Smooth muscle cell (in vitro differentiated cells): ENCODE measurements around the gene PADI4. TPM values are rescaled to one million over a fixed set of nuclear protein-coding genes. Genes with fewer than 3 reads are reported as not detected.

Experiments used
- DNase-seq: peaks from one replicate; lab custom pipeline; 2025; ENCODE audit not compliant: unreplicated experiment; lab: John Stamatoyannopoulos, UW
- H2AFZ ChIP-seq: fragments of 200-600 bp; sonication (generic); 2 replicates; pipeline ENCODE4 v1.6.0; 2016; ENCODE audit warnings: antibody characterized with exemption, low read depth, mild to moderate bottlenecking
- H3F3A ChIP-seq: fragments of 200-600 bp; sonication (generic); 2 replicates; pipeline ENCODE4 v1.6.0; 2017; ENCODE audit warnings: antibody characterized with exemption, low read depth
- H3K27ac ChIP-seq: fragments of 200-600 bp; sonication (generic); 2 replicates; pipeline ENCODE4 v1.5.1; 2016; ENCODE audit warnings: low read depth, mild to moderate bottlenecking
- H3K27me3 ChIP-seq: fragments of 200-600 bp; sonication (generic); 2 replicates; pipeline ENCODE4 v1.6.1; 2016; ENCODE audit warnings: low read depth, mild to moderate bottlenecking
- H3K36me3 ChIP-seq: fragments of 200-600 bp; sonication (generic); 2 replicates; pipeline ENCODE4 v1.5.1; 2016; ENCODE audit warnings: low read depth
- H3K4me1 ChIP-seq: fragments of 200-600 bp; sonication (generic); 2 replicates; pipeline ENCODE4 v1.5.1; 2016; ENCODE audit warnings: low read depth
- H3K4me2 ChIP-seq: fragments of 200-600 bp; sonication (generic); 2 replicates; pipeline ENCODE4 v1.6.0; 2016; ENCODE audit warnings: mild to moderate bottlenecking
- H3K4me3 ChIP-seq: fragments of 200-600 bp; sonication (generic); 2 replicates; pipeline ENCODE4 v1.5.1; 2016; ENCODE audit warnings: mild to moderate bottlenecking
- H3K79me2 ChIP-seq: fragments of 200-600 bp; sonication (generic); 2 replicates; pipeline ENCODE4 v1.6.0; 2016; ENCODE audit warnings: low read depth, mild to moderate bottlenecking
- H3K9ac ChIP-seq: fragments of 200-600 bp; sonication (generic); 2 replicates; pipeline ENCODE4 v1.6.0; 2016; ENCODE audit warnings: low read depth
- H3K9me3 ChIP-seq: fragments of 200-600 bp; sonication (generic); replicated peaks from 2 replicates; pipeline ENCODE4 v1.5.1; 2016; ENCODE audit warnings: low read depth
- H4K20me1 ChIP-seq: fragments of 200-600 bp; sonication (generic); 2 replicates; pipeline ENCODE4 v1.6.0; 2016; ENCODE audit warnings: low read depth
- CTCF ChIP-seq: fragments of 200-600 bp; sonication (generic); IDR thresholded peaks from 2 replicates; pipeline ENCODE4 v1.5.1; 2017; ENCODE audit warnings: borderline replicate concordance, mild to moderate bottlenecking, antibody characterized with exemption; ENCODE audit not compliant: insufficient read depth, poor library complexity, severe bottlenecking
- WGBS: methylation state at CpG from one replicate; pipeline ENCODE4 v1.1.7; 2016; ENCODE audit warnings: low lambda C conversion rate; 5-methylcytosine and 5-hydroxymethylcytosine counted together
- polyA plus RNA-seq: library from polyadenylated mRNA; unstranded; fragments of >200 nt; fragmentation: Nextera tagmentation; extraction: Ambion mirVana; gene quantifications from 2 replicates; pipeline ENCODE4 v1.2.1, GENCODE V29; 2016
- total RNA-seq: library from RNA; depleted of rRNA; stranded (reverse); fragments of >200 nt; gene quantifications from 2 replicates; pipeline ENCODE4 v1.2.3, GENCODE V29; 2014

The PADI4 gene
- total and polyA plus RNA-seq, 2 experiments from 2014 or later = not detected

GRCh38 chr1:17352419-17352909 lies 44.5 kb downstream of the PADI4 start:
- DNase-seq = no peak
- H2AFZ ChIP-seq = no peak overlapping the region
- no peak overlapping the region for H3K4me3 ChIP-seq
- H3K36me3 ChIP-seq = no peaks in the 10 kb centered on the region
- H3K27me3 ChIP-seq = peaks cover 3% of the 10 kb centered on the region
- no peaks in the 10 kb centered on the region for H3F3A ChIP-seq
- H3K79me2 ChIP-seq = no peaks in the 10 kb centered on the region
- TF ChIP-seq CTCF = no peak
- H3K27ac ChIP-seq = no peak overlapping the region
- 79% methylated on average over 8 of the region's 8 CpGs for WGBS
- H4K20me1 ChIP-seq = no peaks in the 10 kb centered on the region
- H3K4me1 ChIP-seq = no peaks in the 10 kb centered on the region
- no peak overlapping the region for H3K9ac ChIP-seq
- H3K4me2 ChIP-seq = no peak overlapping the region
- no peaks in the 10 kb centered on the region for H3K9me3 ChIP-seq

GRCh38 chr1:17355898-17356297 lies 47.9 kb downstream of the PADI4 start:
- TF ChIP-seq CTCF = no peak
- H3K27ac ChIP-seq = no peak overlapping the region
- H3K9ac ChIP-seq = no peak overlapping the region
- no peaks in the 10 kb centered on the region for H3K36me3 ChIP-seq
- no peaks in the 10 kb centered on the region for H3K79me2 ChIP-seq
- H3K9me3 ChIP-seq = no peaks in the 10 kb centered on the region
- no peaks in the 10 kb centered on the region for H3K4me1 ChIP-seq
- 87% methylated on average over 6 of the region's 6 CpGs for WGBS
- DNase-seq = no peak
- no peak overlapping the region for H3K4me3 ChIP-seq
- peaks cover 3% of the 10 kb centered on the region for H3K27me3 ChIP-seq
- H4K20me1 ChIP-seq = no peaks in the 10 kb centered on the region
- H2AFZ ChIP-seq = no peak overlapping the region
- no peak overlapping the region for H3K4me2 ChIP-seq
- no peaks in the 10 kb centered on the region for H3F3A ChIP-seq

GRCh38 chr1:17356387-17357026 lies 48.5 kb downstream of the PADI4 start:
- H3K27me3 ChIP-seq = peaks cover 3% of the 10 kb centered on the region
- no peak overlapping the region for H3K4me2 ChIP-seq
- DNase-seq = no peak
- H3F3A ChIP-seq = no peaks in the 10 kb centered on the region
- H4K20me1 ChIP-seq = no peaks in the 10 kb centered on the region
- WGBS = 85% methylated on average over 11 of the region's 12 CpGs
- no peak overlapping the region for H2AFZ ChIP-seq
- H3K36me3 ChIP-seq = no peaks in the 10 kb centered on the region
- H3K4me1 ChIP-seq = no peaks in the 10 kb centered on the region
- TF ChIP-seq CTCF = no peak
- no peak overlapping the region for H3K27ac ChIP-seq
- H3K79me2 ChIP-seq = no peaks in the 10 kb centered on the region
- H3K9me3 ChIP-seq = no peaks in the 10 kb centered on the region
- no peak overlapping the region for H3K9ac ChIP-seq
- no peak overlapping the region for H3K4me3 ChIP-seq

GRCh38 chr1:17358557-17358956 lies 50.6 kb downstream of the PADI4 start:
- no peak overlapping the region for H2AFZ ChIP-seq
- no peak overlapping the region for H3K27ac ChIP-seq
- H3K4me1 ChIP-seq = no peaks in the 10 kb centered on the region
- H3K36me3 ChIP-seq = no peaks in the 10 kb centered on the region
- DNase-seq = no peak
- H3K27me3 ChIP-seq = no peaks in the 10 kb centered on the region
- no peaks in the 10 kb centered on the region for H3F3A ChIP-seq
- no peaks in the 10 kb centered on the region for H4K20me1 ChIP-seq
- no peak overlapping the region for H3K9ac ChIP-seq
- H3K9me3 ChIP-seq = no peaks in the 10 kb centered on the region
- H3K79me2 ChIP-seq = no peaks in the 10 kb centered on the region
- TF ChIP-seq CTCF = no peak
- no peak overlapping the region for H3K4me2 ChIP-seq
- 72% methylated on average over 4 of the region's 4 CpGs for WGBS
- H3K4me3 ChIP-seq = no peak overlapping the region
